ENCODE results near the gene BPIFB1. TPM values are rescaled to one million over a fixed set of nuclear protein-coding genes. Genes with fewer than 3 reads are reported as not detected.

The BPIFB1 gene
- total and polyA plus RNA-seq, 9 of the 15 experiments (the other 6 are each of a cell fraction or from before 2014, with no cell fraction given) = not detected

- Histone ChIP-seq H4K20me1 (replicated peaks; ENCODE audit: control insufficient read depth, insufficient read depth, low read length) (peaks cover 10% of the 10 kb centered on the region; the same call in 1 of the 2 replicates), H3K4me2 (ENCODE audit: insufficient read depth, low read length) (no peak overlapping the region), H3K9ac (ENCODE audit: insufficient read depth in 1 of 2, low read depth in 2 of 2, low read length in 2 of 2) (no peak overlapping the region), H3K27me3 (ENCODE audit: control insufficient read depth in 2 of 2, insufficient read depth in 2 of 2, low read length in 2 of 2) (peaks cover 33 to 71% of the 10 kb centered on the region in 2 experiments; a peak in 4 of 5 replicates), H3K27ac (ENCODE audit: extremely low read depth, low read depth, low read length) (no peak overlapping the region), H3K4me1 (replicated peaks in 1 of 2; ENCODE audit: control insufficient read depth in 2 of 2, insufficient read depth in 2 of 2, low read length in 2 of 2) (no peaks in the 10 kb centered on the region; a peak in 1 of 5 replicates), H3K79me2 (ENCODE audit: control insufficient read depth, insufficient read depth, low read length) (no peaks in the 10 kb centered on the region), H3K4me3 (no peak overlapping the region), H3K9me1 (ENCODE audit: control insufficient read depth, insufficient read depth, low read length) (no peaks in the 10 kb centered on the region), H2AFZ (ENCODE audit: low read depth, low read length) (no peak overlapping the region), H3K9me3 (replicated peaks; ENCODE audit: control insufficient read depth, insufficient read depth, low read depth, low read length) (no peaks in the 10 kb centered on the region), H3K36me3 (ENCODE audit: control insufficient read depth, insufficient read depth, low read length) (no peaks in the 10 kb centered on the region)
- ChIA-PET CTCF (ENCODE audit: low intra/inter-chr PET ratio) (no interaction called here), POLR2A (interaction anchor here (0.5 to 0.9 kb wide), 3 partner anchors 9 to 45 kb away, joined by 3 read pairs; no protein-coding TSS in a partner anchor)
- ATAC-seq = no peak
- 0% methylated on average over 6 of the region's 6 CpGs for WGBS (ENCODE audit: insufficient coverage, low coverage, missing lambda C conversion rate)
- in situ Hi-C loops (cut with MboI) (no loop called here), intact Hi-C loops (cut with micrococcal nuclease) (no loop called here)
- no peak for DNase-seq (ENCODE audit: extremely low read depth in 1 of 4, low spot score in 3 of 4)
- no peak for FAIRE-seq
- TF ChIP-seq RBM25 (IDR thresholded peaks at IDR 0.05; ENCODE audit: low read depth, low read length, severe bottlenecking) (peak; percentile 44), PREB (CRISPR knock-in tag; IDR thresholded peaks at IDR 0.05) (no peak), CREM (IDR thresholded peaks at IDR 0.05; ENCODE audit: low read depth) (0 out of 2 replicates have a peak, but pooled peaks have one; percentile 7), ZKSCAN1 (IDR thresholded peaks at IDR 0.05; ENCODE audit: low read depth, low read length) (no peak), TRIM28 (IDR thresholded peaks at IDR 0.05) (no peak)
- no TSS peak for BruUV-seq (replicated peaks)
Observed at GRCh38 chr20:33279261-33279910, 3.6 kb upstream of the BPIFB1 start.

All from K562 (cell line).